K562 (cell line): ENCODE results near the gene FUBP3. TPM values are rescaled to one million over a fixed set of nuclear protein-coding genes. Genes with fewer than 3 reads are reported as not detected.

ENCODE experiments used
- BDP1 ChIP-seq: IDR thresholded peaks from 3 replicates; pipeline ENCODE4 v1.6.1; 2011; ENCODE audit not compliant: insufficient read length, insufficient read depth
- FIP1L1 ChIP-seq: fragments of 200-400 bp; formaldehyde crosslinking; IDR thresholded peaks from 2 replicates; pipeline ENCODE4 v1.6.1; 2018; ENCODE audit warnings: mild to moderate bottlenecking, low read depth, low read length; ENCODE audit not compliant: poor library complexity, severe bottlenecking
- HDAC1 ChIP-seq, 2 experiments: fragments of 450-650 bp; IDR thresholded peaks; 2 replicates each; pipeline ENCODE4 v1.6.1; 2016 to 2017; ENCODE audit warnings: inconsistent platforms in 1 of 2, mild to moderate bottlenecking in 1 of 2, moderate library complexity in 1 of 2
- MAFF ChIP-seq: IDR thresholded peaks from 2 replicates; pipeline ENCODE4 v1.6.1; 2012; ENCODE audit warnings: low read length, improper control_type of control experiment
- MAZ ChIP-seq, 2 experiments: fragments of 450-650 bp in 1 of 2; sonication (generic) in 1 of 2; formaldehyde crosslinking; IDR thresholded peaks in 1 of 2; conservative IDR thresholded peaks in 1 of 2; 2 replicates each; pipeline versions ENCODE4 v1.4.0 to v1.5.0; 2020; ENCODE audit warnings: mild to moderate bottlenecking in 1 of 2, missing genetic modification reagents in 1 of 2
- SNIP1 ChIP-seq: fragments of 450-650 bp; IDR thresholded peaks from 2 replicates; pipeline ENCODE4 v1.7.1; 2017; ENCODE audit warnings: low read depth, mild to moderate bottlenecking
- ZSCAN29 ChIP-seq: fragments of 450-650 bp; IDR thresholded peaks from 2 replicates; pipeline ENCODE4 v1.6.1; 2017
- polyA plus RNA-seq, 8 experiments: library from polyadenylated mRNA; depleted of rRNA in 4 of 8; stranded (reverse) in 5 of 8; unstranded in 3 of 8; fragments of >200 nt; fragmentation: Nextera tagmentation in 2 of 8; fragmentation: Illumina TruSeq in 1 of 8; extraction: Ambion mirVana in 2 of 8; extraction: Trizol in 1 of 8; gene quantifications; 2 replicates each; pipeline versions ENCODE4 v1.2.1 to v1.2.3, GENCODE V29; 2011 to 2014; ENCODE audit warnings: inconsistent platforms in 1 of 8, missing spikeins in 1 of 8
- total RNA-seq, 7 experiments: library from RNA; depleted of rRNA in 6 of 7; stranded (reverse); fragments of >200 nt in 6 of 7; fragmentation: Illumina TruSeq in 2 of 7; extraction: Trizol in 2 of 7; gene quantifications; 2 replicates each; pipeline versions ENCODE4 v1.2.1 to v1.2.3, GENCODE V29; 2011 to 2021; ENCODE audit warnings: low replicate concordance in 1 of 7
- TF ChIP-seq, protein P1 (sequence below), 3 experiments: fragments of 200-800 bp in 1 of 3; fragments of 250-450 bp in 1 of 3; fragments of 450-650 bp in 1 of 3; sonication (Bioruptor Pico) in 1 of 3; sonication (Bioruptor generic) in 1 of 3; formaldehyde crosslinking in 1 of 3; IDR thresholded peaks; 2 replicates each; pipeline versions ENCODE4 v1.6.1 to v1.8.0; 2016 to 2022; ENCODE audit warnings: mild to moderate bottlenecking in 2 of 3, missing genetic modification characterization in 2 of 3, missing compliant biosample characterization in 1 of 3, moderate library complexity in 1 of 3
- TF ChIP-seq, protein P2 (sequence below): fragments of 200-800 bp; sonication (Bioruptor generic); IDR thresholded peaks from 2 replicates; pipeline ENCODE4 v1.6.1; 2017; ENCODE audit warnings: missing genetic modification characterization, missing compliant biosample characterization
- TF ChIP-seq, protein P3 (sequence below): fragments of 200-800 bp; sonication (Bioruptor generic); IDR thresholded peaks from 2 replicates; pipeline ENCODE4 v1.6.1; 2017; ENCODE audit warnings: missing genetic modification characterization, missing compliant biosample characterization
- TF ChIP-seq, protein P4 (sequence below): sonication (generic); formaldehyde crosslinking; IDR thresholded peaks from 2 replicates; pipeline ENCODE4 v1.9.0; 2022; ENCODE audit warnings: mild to moderate bottlenecking, missing genetic modification reagents
- TF ChIP-seq, protein P5 (sequence below): sonication (generic); formaldehyde crosslinking; IDR thresholded peaks from 2 replicates; pipeline ENCODE4 v1.8.0; 2022; ENCODE audit warnings: missing genetic modification reagents, mild to moderate bottlenecking, moderate library complexity, borderline replicate concordance
- TF ChIP-seq, protein P6 (sequence below): sonication (generic); formaldehyde crosslinking; IDR thresholded peaks from 2 replicates; pipeline ENCODE4 v1.8.0; 2023; ENCODE audit warnings: mild to moderate bottlenecking, missing genetic modification reagents

FUBP3 gene
- total and polyA plus RNA-seq, 9 of the 15 experiments (the other 6 are each of a cell fraction or from before 2014, with no cell fraction given): 3.0 to 64.0 (median 48.1) TPM

DNA sequence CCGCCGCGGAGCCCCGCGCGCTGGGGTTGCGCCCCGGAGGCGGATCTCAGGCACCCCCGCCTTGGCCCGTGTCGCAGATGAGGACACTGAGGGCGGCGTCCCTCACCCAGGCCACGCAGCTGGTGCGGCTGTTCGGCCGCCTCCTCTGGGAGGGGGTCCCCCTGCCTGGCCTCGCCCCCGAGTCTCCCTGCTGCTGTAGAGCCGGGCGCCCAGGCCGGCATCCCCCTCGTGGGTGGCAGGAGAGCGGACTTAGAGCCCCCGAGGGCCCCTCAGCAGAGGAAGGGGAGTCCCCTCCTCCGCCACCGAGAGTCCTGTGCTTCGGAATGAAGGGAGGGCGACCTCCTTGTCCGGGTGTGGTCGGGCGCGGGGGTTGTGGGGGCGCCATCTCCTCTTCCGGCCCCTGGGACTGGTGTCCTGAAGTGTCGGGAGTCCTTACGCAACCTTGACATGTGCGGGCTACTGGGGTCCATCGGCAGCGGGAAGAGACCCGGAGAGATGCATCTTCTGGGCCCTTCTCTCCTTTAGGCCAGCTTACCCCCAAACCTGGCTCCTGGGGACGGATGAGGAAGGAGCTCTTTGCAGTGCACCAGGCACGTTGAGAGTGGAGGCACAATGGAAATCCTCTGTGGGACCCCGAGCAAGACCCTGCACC lies 102.5 kb downstream of the FUBP3 start (continued):
- TF ChIP-seq, protein P1, sequence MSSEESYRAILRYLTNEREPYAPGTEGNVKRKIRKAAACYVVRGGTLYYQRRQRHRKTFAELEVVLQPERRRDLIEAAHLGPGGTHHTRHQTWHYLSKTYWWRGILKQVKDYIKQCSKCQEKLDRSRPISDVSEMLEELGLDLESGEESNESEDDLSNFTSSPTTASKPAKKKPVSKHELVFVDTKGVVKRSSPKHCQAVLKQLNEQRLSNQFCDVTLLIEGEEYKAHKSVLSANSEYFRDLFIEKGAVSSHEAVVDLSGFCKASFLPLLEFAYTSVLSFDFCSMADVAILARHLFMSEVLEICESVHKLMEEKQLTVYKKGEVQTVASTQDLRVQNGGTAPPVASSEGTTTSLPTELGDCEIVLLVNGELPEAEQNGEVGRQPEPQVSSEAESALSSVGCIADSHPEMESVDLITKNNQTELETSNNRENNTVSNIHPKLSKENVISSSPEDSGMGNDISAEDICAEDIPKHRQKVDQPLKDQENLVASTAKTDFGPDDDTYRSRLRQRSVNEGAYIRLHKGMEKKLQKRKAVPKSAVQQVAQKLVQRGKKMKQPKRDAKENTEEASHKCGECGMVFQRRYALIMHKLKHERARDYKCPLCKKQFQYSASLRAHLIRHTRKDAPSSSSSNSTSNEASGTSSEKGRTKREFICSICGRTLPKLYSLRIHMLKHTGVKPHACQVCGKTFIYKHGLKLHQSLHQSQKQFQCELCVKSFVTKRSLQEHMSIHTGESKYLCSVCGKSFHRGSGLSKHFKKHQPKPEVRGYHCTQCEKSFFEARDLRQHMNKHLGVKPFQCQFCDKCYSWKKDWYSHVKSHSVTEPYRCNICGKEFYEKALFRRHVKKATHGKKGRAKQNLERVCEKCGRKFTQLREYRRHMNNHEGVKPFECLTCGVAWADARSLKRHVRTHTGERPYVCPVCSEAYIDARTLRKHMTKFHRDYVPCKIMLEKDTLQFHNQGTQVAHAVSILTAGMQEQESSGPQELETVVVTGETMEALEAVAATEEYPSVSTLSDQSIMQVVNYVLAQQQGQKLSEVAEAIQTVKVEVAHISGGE (CRISPR knock-in tag; IDR thresholded peaks at IDR 0.05): 0 out of 6 replicates have a peak, but pooled peaks of 1 of the 3 experiments have one; percentile 4
- no peak for TF ChIP-seq BDP1
- TF ChIP-seq, protein P2, sequence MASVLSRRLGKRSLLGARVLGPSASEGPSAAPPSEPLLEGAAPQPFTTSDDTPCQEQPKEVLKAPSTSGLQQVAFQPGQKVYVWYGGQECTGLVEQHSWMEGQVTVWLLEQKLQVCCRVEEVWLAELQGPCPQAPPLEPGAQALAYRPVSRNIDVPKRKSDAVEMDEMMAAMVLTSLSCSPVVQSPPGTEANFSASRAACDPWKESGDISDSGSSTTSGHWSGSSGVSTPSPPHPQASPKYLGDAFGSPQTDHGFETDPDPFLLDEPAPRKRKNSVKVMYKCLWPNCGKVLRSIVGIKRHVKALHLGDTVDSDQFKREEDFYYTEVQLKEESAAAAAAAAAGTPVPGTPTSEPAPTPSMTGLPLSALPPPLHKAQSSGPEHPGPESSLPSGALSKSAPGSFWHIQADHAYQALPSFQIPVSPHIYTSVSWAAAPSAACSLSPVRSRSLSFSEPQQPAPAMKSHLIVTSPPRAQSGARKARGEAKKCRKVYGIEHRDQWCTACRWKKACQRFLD (CRISPR knock-in tag): peak; percentile 14
- TF ChIP-seq, protein P3, sequence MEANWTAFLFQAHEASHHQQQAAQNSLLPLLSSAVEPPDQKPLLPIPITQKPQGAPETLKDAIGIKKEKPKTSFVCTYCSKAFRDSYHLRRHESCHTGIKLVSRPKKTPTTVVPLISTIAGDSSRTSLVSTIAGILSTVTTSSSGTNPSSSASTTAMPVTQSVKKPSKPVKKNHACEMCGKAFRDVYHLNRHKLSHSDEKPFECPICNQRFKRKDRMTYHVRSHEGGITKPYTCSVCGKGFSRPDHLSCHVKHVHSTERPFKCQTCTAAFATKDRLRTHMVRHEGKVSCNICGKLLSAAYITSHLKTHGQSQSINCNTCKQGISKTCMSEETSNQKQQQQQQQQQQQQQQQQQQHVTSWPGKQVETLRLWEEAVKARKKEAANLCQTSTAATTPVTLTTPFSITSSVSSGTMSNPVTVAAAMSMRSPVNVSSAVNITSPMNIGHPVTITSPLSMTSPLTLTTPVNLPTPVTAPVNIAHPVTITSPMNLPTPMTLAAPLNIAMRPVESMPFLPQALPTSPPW (CRISPR knock-in tag): 0 out of 2 replicates have a peak, but pooled peaks have one; percentile 8
- TF ChIP-seq, protein P4, sequence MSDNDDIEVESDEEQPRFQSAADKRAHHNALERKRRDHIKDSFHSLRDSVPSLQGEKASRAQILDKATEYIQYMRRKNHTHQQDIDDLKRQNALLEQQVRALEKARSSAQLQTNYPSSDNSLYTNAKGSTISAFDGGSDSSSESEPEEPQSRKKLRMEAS (CRISPR knock-in tag): peak; percentile 68; the same call in 1 of the 2 replicates
- TF ChIP-seq SNIP1: no peak
- TF ChIP-seq ZSCAN29: no peak
- TF ChIP-seq HDAC1 (IDR thresholded peaks at IDR 0.05): peak in 1 of 2 experiments; percentile 32; a peak in 2 of 4 replicates
- no peak for TF ChIP-seq MAFF
- TF ChIP-seq MAZ (CRISPR knock-in tag; conservative IDR thresholded peaks at IDR 0.05 in 1 of 2, IDR thresholded peaks at IDR 0.05 in 1 of 2): 0 out of 4 replicates have a peak, but pooled peaks have one; percentile 8 to 22
- TF ChIP-seq, protein P5, sequence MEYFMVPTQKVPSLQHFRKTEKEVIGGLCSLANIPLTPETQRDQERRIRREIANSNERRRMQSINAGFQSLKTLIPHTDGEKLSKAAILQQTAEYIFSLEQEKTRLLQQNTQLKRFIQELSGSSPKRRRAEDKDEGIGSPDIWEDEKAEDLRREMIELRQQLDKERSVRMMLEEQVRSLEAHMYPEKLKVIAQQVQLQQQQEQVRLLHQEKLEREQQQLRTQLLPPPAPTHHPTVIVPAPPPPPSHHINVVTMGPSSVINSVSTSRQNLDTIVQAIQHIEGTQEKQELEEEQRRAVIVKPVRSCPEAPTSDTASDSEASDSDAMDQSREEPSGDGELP (CRISPR knock-in tag): 0 out of 2 replicates have a peak, but pooled peaks have one; percentile 27
- peak; percentile 14 for TF ChIP-seq FIP1L1
- TF ChIP-seq, protein P6, sequence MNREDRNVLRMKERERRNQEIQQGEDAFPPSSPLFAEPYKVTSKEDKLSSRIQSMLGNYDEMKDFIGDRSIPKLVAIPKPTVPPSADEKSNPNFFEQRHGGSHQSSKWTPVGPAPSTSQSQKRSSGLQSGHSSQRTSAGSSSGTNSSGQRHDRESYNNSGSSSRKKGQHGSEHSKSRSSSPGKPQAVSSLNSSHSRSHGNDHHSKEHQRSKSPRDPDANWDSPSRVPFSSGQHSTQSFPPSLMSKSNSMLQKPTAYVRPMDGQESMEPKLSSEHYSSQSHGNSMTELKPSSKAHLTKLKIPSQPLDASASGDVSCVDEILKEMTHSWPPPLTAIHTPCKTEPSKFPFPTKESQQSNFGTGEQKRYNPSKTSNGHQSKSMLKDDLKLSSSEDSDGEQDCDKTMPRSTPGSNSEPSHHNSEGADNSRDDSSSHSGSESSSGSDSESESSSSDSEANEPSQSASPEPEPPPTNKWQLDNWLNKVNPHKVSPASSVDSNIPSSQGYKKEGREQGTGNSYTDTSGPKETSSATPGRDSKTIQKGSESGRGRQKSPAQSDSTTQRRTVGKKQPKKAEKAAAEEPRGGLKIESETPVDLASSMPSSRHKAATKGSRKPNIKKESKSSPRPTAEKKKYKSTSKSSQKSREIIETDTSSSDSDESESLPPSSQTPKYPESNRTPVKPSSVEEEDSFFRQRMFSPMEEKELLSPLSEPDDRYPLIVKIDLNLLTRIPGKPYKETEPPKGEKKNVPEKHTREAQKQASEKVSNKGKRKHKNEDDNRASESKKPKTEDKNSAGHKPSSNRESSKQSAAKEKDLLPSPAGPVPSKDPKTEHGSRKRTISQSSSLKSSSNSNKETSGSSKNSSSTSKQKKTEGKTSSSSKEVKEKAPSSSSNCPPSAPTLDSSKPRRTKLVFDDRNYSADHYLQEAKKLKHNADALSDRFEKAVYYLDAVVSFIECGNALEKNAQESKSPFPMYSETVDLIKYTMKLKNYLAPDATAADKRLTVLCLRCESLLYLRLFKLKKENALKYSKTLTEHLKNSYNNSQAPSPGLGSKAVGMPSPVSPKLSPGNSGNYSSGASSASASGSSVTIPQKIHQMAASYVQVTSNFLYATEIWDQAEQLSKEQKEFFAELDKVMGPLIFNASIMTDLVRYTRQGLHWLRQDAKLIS (CRISPR knock-in tag): 0 out of 2 replicates have a peak, but pooled peaks have one; percentile 29
